K562 (cell line): Measurements from ENCODE around the gene ZDHHC17. TPM values are rescaled to one million over a fixed set of nuclear protein-coding genes. Genes with fewer than 3 reads are reported as not detected.

Experiments
- ATAC-seq: fragments of 200-7000 bp; cut with Tn5 transposase; 3 replicates; pipeline ENCODE4 v1.9.1; 2020; ENCODE audit warnings: moderate library complexity
- BruUV-seq: library from RNA; stranded (reverse); fragments of 400-500 nt; replicated peaks from 2 replicates; lab custom pipeline; 2021; lab: Mats Ljungman, UMichigan
- CTCF ChIA-PET: fragments of 300-600 bp; formaldehyde crosslinking; extraction: SDS; loops from one replicate; lab custom pipeline; 2021; ENCODE audit warnings: low intra/inter-chr PET ratio; lab: Yijun Ruan, JAX
- POLR2A ChIA-PET: fragments of 300-600, 350-650 bp; sonication (Branson Sonifier 250); formaldehyde crosslinking; extraction: SDS; loops from one replicate; lab custom pipeline; 2021; ENCODE audit warnings: antibody characterized with exemption, inconsistent platforms; lab: Yijun Ruan, JAX
- DNase-seq, 4 experiments: peaks; one replicate each; pipeline versions ENCODE4 v3.0.0 to v3.0.0-alpha.2; 2011 to 2018; ENCODE audit warnings: low spot score in 3 of 4, mixed read lengths in 3 of 4; ENCODE audit errors: extremely low read depth in 1 of 4
- FAIRE-seq: peaks from 2 replicates; lab custom pipeline; 2011; peaks lifted over from hg19 to GRCh38; lab: Jason Lieb, UNC
- H2AFZ ChIP-seq: 2 replicates; pipeline ENCODE4 v1.6.0; 2011; ENCODE audit warnings: low read depth, low read length, control low read depth, inconsistent platforms
- H3K27ac ChIP-seq: fragments of 200-600 bp; 3 replicates; pipeline ENCODE4 v1.8.0; 2011; ENCODE audit warnings: low read depth, mild to moderate bottlenecking, control low read depth, inconsistent platforms, low read length, moderate library complexity, mixed read lengths; ENCODE audit errors: extremely low read depth
- H3K27me3 ChIP-seq, 2 experiments: fragments of 300-600 bp in 1 of 2; 2 replicates in 1 of 2; 3 replicates in 1 of 2; pipeline versions ENCODE4 v1.6.0 to v1.8.0; 2011; ENCODE audit warnings: inconsistent platforms in 2 of 2, low read length in 2 of 2, mild to moderate bottlenecking in 1 of 2, mixed read lengths in 1 of 2, moderate library complexity in 1 of 2; ENCODE audit not compliant: control insufficient read depth in 2 of 2, insufficient read depth in 2 of 2
- H3K36me3 ChIP-seq: fragments of 300-600 bp; 3 replicates; pipeline ENCODE4 v1.8.0; 2011; ENCODE audit warnings: mild to moderate bottlenecking, low read length, inconsistent platforms; ENCODE audit not compliant: control insufficient read depth, insufficient read depth
- H3K4me1 ChIP-seq, 2 experiments: fragments of 200-600 bp in 1 of 2; replicated peaks in 1 of 2; 2 replicates in 1 of 2; 3 replicates in 1 of 2; pipeline versions ENCODE4 v1.5.1 to v1.8.0; 2011; ENCODE audit warnings: inconsistent platforms in 2 of 2, low read length in 2 of 2, mild to moderate bottlenecking in 1 of 2, mixed read lengths in 1 of 2, moderate library complexity in 1 of 2; ENCODE audit not compliant: control insufficient read depth in 2 of 2, insufficient read depth in 2 of 2
- H3K4me2 ChIP-seq: 2 replicates; pipeline ENCODE4 v1.6.1; 2011; ENCODE audit warnings: low read length, control low read depth, inconsistent platforms, mixed read lengths; ENCODE audit not compliant: insufficient read depth
- H3K4me3 ChIP-seq: fragments of 200-600 bp; sonication (generic), shearing (Covaris generic); 2 replicates; pipeline ENCODE4 v1.5.1; 2016; ENCODE audit warnings: control low read depth, inconsistent platforms
- H3K79me2 ChIP-seq: fragments of 200-600 bp; 3 replicates; pipeline ENCODE4 v1.8.0; 2011; ENCODE audit warnings: low read length, inconsistent platforms; ENCODE audit not compliant: control insufficient read depth, insufficient read depth
- H3K9ac ChIP-seq, 2 experiments: 2 replicates each; pipeline versions ENCODE4 v1.6.0 to v1.6.1; 2011; ENCODE audit warnings: low read depth in 2 of 2, low read length in 2 of 2, control low read depth in 1 of 2, inconsistent platforms in 1 of 2, mild to moderate bottlenecking in 1 of 2, mixed read lengths in 1 of 2; ENCODE audit not compliant: insufficient read depth in 1 of 2
- H3K9me1 ChIP-seq: one replicate; pipeline ENCODE4 v1.6.0; 2011; ENCODE audit warnings: inconsistent platforms, mild to moderate bottlenecking, low read length, moderate library complexity; ENCODE audit not compliant: control insufficient read depth, insufficient read depth
- H3K9me3 ChIP-seq: replicated peaks from 2 replicates; pipeline ENCODE4 v1.5.1; 2011; ENCODE audit warnings: low read depth, low read length, inconsistent platforms; ENCODE audit not compliant: control insufficient read depth, insufficient read depth
- H4K20me1 ChIP-seq: replicated peaks from 2 replicates; pipeline ENCODE4 v1.6.1; 2011; ENCODE audit warnings: low read length, inconsistent platforms, mixed read lengths; ENCODE audit not compliant: control insufficient read depth, insufficient read depth
- CEBPB ChIP-seq: fragments of 450-650 bp; IDR thresholded peaks from 2 replicates; pipeline ENCODE4 v1.6.1; 2016; ENCODE audit warnings: missing genetic modification characterization, missing compliant biosample characterization
- MCM2 ChIP-seq: fragments of 450-650 bp; IDR thresholded peaks from 2 replicates; pipeline ENCODE4 v1.6.1; 2017; ENCODE audit warnings: low read depth, mild to moderate bottlenecking
- PURB ChIP-seq: sonication (generic); formaldehyde crosslinking; IDR thresholded peaks from 2 replicates; pipeline ENCODE4 v1.9.0; 2021; ENCODE audit warnings: low read depth, mild to moderate bottlenecking, missing genetic modification reagents
- SMAD3 ChIP-seq: fragments of 450-650 bp; formaldehyde crosslinking; conservative IDR thresholded peaks from 2 replicates; pipeline ENCODE4 v1.4.0; 2020; ENCODE audit warnings: mild to moderate bottlenecking
- ZNF224 ChIP-seq: sonication (generic); formaldehyde crosslinking; IDR thresholded peaks from 2 replicates; pipeline ENCODE4 v1.8.0; 2022; ENCODE audit warnings: mild to moderate bottlenecking, missing genetic modification reagents
- ZNF561 ChIP-seq: fragments of 450-650 bp; formaldehyde crosslinking; conservative IDR thresholded peaks from 2 replicates; pipeline ENCODE4 v1.4.0; 2020; ENCODE audit warnings: mild to moderate bottlenecking, moderate library complexity
- WGBS: fragments of 100-300 bp; shearing (Covaris generic); methylation state at CpG from one replicate; pipeline ENCODE4 v1.1.6; 2016; ENCODE audit warnings: low coverage, mixed read lengths; ENCODE audit not compliant: insufficient coverage; ENCODE audit errors: missing lambda C conversion rate; 5-methylcytosine and 5-hydroxymethylcytosine counted together
- in situ Hi-C: fragments of 300-500 bp; cut with MboI; formaldehyde crosslinking; loops from 4 replicates; pipeline ENCODE4 v1.15.0; 2018; ENCODE audit warnings: inconsistent platforms, mixed read lengths
- intact Hi-C: fragments of 100-400 bp; cut with micrococcal nuclease; formaldehyde crosslinking; loops from 2 replicates; pipeline ENCODE4 v1.14.2; 2022
- polyA plus RNA-seq, 8 experiments: library from polyadenylated mRNA; depleted of rRNA in 4 of 8; stranded (reverse) in 5 of 8; unstranded in 3 of 8; fragments of >200 nt; fragmentation: Nextera tagmentation in 2 of 8; fragmentation: Illumina TruSeq in 1 of 8; extraction: Ambion mirVana in 2 of 8; extraction: Trizol in 1 of 8; gene quantifications; 2 replicates each; pipeline versions ENCODE4 v1.2.1 to v1.2.3, GENCODE V29; 2011 to 2014; ENCODE audit warnings: inconsistent platforms in 1 of 8, missing spikeins in 1 of 8
- total RNA-seq, 7 experiments: library from RNA; depleted of rRNA in 6 of 7; stranded (reverse); fragments of >200 nt in 6 of 7; fragmentation: Illumina TruSeq in 2 of 7; extraction: Trizol in 2 of 7; gene quantifications; 2 replicates each; pipeline versions ENCODE4 v1.2.1 to v1.2.3, GENCODE V29; 2011 to 2021; ENCODE audit warnings: low replicate concordance in 1 of 7
- TF ChIP-seq, protein P1 (sequence below): fragments of 250-450 bp; sonication (Bioruptor Pico); IDR thresholded peaks from 2 replicates; pipeline ENCODE4 v1.5.0; 2021
- TF ChIP-seq, protein P2 (sequence below): fragments of 250-450 bp; sonication (Bioruptor Pico); IDR thresholded peaks from 2 replicates; pipeline ENCODE4 v1.4.0; 2020
- TF ChIP-seq, protein P3 (sequence below): IDR thresholded peaks from 2 replicates; pipeline ENCODE4 v1.6.1; 2016; ENCODE audit warnings: missing genetic modification characterization, missing compliant biosample characterization

ZDHHC17 gene
- total and polyA plus RNA-seq, 9 of the 15 experiments (the other 6 are each of a cell fraction or from before 2014, with no cell fraction given), result 6.7 to 66.0 (median 27.5) TPM

DNA sequence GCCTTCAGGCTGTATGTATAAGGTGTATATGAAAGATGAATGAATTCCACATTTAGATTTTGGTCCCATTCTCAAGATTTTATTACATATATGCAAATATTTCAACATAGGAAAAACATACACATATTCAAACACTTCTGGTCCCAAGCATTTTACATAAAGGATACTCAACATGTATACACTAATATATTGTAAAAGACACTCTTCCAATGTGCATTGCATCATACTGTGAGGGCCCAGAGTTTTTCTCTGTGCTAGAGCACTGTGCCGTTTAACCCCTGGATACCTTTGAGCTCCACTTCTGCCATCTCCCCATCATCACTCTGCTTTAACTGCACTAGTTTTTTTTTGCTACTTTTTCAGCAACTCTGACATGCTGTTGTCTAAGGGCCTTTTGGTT is 48.1 kb downstream of the ZDHHC17 start:
- ATAC-seq, result no peak
- POLR2A ChIA-PET, result no interaction called here
- Histone ChIP-seq H3K27me3 (no peaks in the 10 kb centered on the region), H3K9me1 (no peaks in the 10 kb centered on the region), H3K9ac (no peak overlapping the region), H2AFZ (no peak overlapping the region), H4K20me1 (no peaks in the 10 kb centered on the region), H3K79me2 (no peaks in the 10 kb centered on the region), H3K27ac (no peak overlapping the region)
- WGBS, result 100% methylated on average over 1 of the region's 1 CpG
- CTCF ChIA-PET, result no interaction called here
- in situ Hi-C loops (no loop called here), intact Hi-C loops (no loop called here)
- TF ChIP-seq CEBPB (tag), result peak; percentile 12; the same call in 1 of the 2 replicates
- TF ChIP-seq, protein P1, sequence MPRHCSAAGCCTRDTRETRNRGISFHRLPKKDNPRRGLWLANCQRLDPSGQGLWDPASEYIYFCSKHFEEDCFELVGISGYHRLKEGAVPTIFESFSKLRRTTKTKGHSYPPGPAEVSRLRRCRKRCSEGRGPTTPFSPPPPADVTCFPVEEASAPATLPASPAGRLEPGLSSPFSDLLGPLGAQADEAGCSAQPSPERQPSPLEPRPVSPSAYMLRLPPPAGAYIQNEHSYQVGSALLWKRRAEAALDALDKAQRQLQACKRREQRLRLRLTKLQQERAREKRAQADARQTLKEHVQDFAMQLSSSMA, result no peak
- TF ChIP-seq, all 486 proteins: peak for 1
- Histone ChIP-seq H3K4me2 (no peak overlapping the region), H3K4me3 (no peak overlapping the region), H3K36me3 (peaks cover 51% of the 10 kb centered on the region; the same call in 2 of the 3 replicates), H3K4me1 (no peaks in the 10 kb centered on the region), H3K9me3 (no peaks in the 10 kb centered on the region)
- DNase-seq (no peak), FAIRE-seq (no peak)
- BruUV-seq, result no TSS peak

DNA sequence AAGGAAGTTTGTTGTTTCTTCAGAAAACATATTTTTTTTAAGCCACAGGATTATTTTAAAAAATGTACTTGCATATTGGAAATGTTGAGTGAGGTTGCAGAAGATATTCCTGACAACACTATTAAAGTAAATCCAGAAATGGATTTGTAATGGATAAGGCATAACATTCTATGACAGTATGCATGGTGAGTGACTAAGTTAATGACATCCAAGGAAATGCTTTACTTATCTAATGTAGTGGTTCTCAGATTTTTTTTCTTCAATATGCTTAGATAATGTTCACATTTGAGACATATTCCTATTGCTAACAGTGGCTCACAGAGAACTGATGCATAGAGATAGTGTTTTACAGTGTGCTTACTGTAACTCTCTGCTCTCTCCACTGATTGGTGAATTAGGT is 49.4 kb downstream of the ZDHHC17 start:
- no TSS peak for BruUV-seq
- no peaks in the 10 kb centered on the region for H3K4me1 ChIP-seq
- no peaks in the 10 kb centered on the region for H4K20me1 ChIP-seq
- ChIA-PET POLR2A (no interaction called here), CTCF (no interaction called here)
- H3K36me3 ChIP-seq, result peaks cover 46% of the 10 kb centered on the region; the same call in 2 of the 3 replicates
- intact Hi-C loops (no loop called here), in situ Hi-C loops (no loop called here)
- no peak for TF ChIP-seq MCM2
- no peak for TF ChIP-seq PURB (CRISPR knock-in tag)
- TF ChIP-seq SMAD3, result no peak
- TF ChIP-seq, protein P2, sequence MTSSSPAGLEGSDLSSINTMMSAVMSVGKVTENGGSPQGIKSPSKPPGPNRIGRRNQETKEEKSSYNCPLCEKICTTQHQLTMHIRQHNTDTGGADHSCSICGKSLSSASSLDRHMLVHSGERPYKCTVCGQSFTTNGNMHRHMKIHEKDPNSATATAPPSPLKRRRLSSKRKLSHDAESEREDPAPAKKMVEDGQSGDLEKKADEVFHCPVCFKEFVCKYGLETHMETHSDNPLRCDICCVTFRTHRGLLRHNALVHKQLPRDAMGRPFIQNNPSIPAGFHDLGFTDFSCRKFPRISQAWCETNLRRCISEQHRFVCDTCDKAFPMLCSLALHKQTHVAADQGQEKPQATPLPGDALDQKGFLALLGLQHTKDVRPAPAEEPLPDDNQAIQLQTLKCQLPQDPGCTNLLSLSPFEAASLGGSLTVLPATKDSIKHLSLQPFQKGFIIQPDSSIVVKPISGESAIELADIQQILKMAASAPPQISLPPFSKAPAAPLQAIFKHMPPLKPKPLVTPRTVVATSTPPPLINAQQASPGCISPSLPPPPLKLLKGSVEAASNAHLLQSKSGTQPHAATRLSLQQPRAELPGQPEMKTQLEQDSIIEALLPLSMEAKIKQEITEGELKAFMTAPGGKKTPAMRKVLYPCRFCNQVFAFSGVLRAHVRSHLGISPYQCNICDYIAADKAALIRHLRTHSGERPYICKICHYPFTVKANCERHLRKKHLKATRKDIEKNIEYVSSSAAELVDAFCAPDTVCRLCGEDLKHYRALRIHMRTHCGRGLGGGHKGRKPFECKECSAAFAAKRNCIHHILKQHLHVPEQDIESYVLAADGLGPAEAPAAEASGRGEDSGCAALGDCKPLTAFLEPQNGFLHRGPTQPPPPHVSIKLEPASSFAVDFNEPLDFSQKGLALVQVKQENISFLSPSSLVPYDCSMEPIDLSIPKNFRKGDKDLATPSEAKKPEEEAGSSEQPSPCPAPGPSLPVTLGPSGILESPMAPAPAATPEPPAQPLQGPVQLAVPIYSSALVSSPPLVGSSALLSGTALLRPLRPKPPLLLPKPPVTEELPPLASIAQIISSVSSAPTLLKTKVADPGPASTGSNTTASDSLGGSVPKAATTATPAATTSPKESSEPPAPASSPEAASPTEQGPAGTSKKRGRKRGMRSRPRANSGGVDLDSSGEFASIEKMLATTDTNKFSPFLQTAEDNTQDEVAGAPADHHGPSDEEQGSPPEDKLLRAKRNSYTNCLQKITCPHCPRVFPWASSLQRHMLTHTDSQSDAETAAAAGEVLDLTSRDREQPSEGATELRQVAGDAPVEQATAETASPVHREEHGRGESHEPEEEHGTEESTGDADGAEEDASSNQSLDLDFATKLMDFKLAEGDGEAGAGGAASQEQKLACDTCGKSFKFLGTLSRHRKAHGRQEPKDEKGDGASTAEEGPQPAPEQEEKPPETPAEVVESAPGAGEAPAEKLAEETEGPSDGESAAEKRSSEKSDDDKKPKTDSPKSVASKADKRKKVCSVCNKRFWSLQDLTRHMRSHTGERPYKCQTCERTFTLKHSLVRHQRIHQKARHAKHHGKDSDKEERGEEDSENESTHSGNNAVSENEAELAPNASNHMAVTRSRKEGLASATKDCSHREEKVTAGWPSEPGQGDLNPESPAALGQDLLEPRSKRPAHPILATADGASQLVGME, result no peak
- TF ChIP-seq ZNF561, result no peak
- TF ChIP-seq, protein P3, sequence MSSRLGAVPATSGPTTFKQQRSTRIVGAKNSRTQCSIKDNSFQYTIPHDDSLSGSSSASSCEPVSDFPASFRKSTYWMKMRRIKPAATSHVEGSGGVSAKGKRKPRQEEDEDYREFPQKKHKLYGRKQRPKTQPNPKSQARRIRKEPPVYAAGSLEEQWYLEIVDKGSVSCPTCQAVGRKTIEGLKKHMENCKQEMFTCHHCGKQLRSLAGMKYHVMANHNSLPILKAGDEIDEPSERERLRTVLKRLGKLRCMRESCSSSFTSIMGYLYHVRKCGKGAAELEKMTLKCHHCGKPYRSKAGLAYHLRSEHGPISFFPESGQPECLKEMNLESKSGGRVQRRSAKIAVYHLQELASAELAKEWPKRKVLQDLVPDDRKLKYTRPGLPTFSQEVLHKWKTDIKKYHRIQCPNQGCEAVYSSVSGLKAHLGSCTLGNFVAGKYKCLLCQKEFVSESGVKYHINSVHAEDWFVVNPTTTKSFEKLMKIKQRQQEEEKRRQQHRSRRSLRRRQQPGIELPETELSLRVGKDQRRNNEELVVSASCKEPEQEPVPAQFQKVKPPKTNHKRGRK (tag), result no peak
- no peak for TF ChIP-seq ZNF224 (CRISPR knock-in tag)
- no peak overlapping the region for H3K9ac ChIP-seq
- H3K9me3 ChIP-seq, result no peaks in the 10 kb centered on the region
- H3K4me2 ChIP-seq, result no peak overlapping the region
- H3K27ac ChIP-seq, result no peak overlapping the region
- DNase-seq, result no peak
- ATAC-seq, result no peak
- no peak for FAIRE-seq
- no peaks in the 10 kb centered on the region for H3K27me3 ChIP-seq
- no peaks in the 10 kb centered on the region for H3K79me2 ChIP-seq
- H3K4me3 ChIP-seq, result no peak overlapping the region
- no peaks in the 10 kb centered on the region for H3K9me1 ChIP-seq
- no peak overlapping the region for H2AFZ ChIP-seq
